GF-D8 (cell line): ENCODE measurements around the gene SUGCT.

Source experiments
- DNase-seq: peaks from one replicate; lab custom pipeline; 2025; lab: John Stamatoyannopoulos, UW

The SUGCT gene

DNA sequence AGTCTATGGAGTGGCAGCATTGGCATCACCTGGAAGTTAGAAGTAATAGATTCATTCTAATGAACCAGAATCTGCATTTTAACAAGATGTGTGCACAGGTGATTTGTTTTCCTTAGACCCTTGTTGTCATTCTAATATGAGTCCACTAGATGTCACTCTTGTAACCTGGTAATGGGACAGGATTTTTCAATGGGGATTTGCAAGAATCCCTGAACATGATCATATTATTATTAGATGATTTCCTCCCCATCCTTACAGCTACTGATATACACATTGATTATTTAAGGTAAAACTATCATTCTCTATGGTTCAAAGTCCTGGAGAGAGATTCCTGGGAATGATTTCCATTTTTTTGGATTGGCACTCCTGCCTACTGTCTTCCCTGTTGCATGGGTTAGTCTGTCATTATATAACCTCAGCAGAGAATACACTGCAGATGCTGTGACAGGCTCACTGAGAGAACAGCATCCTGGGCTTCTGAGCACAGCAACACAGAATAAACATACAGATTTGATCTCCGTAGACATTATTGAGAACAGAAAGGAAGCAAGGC, 194.9 kb downstream of the SUGCT start:
- DNase-seq: peak; percentile 29

DNA sequence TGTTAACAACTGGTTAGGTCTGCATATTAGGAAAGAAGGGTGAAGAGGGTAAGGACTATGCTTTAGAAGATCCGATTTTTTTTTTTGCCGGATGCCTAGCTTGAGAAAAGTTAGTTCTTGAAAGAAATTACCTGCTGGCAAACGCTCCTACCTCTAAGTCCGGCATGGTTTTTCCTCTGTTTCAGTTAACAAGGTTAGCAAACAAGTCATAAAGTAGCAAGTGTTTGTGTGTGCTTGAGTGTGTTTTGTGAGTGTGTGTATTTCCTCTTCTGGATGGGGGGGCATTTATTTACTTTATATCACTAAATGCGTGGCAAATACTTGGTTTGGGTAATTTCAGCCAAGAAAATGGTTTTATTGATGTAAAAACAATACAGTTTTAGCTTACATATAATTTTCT, 195.6 kb downstream of the SUGCT start:
- no peak for DNase-seq

DNA sequence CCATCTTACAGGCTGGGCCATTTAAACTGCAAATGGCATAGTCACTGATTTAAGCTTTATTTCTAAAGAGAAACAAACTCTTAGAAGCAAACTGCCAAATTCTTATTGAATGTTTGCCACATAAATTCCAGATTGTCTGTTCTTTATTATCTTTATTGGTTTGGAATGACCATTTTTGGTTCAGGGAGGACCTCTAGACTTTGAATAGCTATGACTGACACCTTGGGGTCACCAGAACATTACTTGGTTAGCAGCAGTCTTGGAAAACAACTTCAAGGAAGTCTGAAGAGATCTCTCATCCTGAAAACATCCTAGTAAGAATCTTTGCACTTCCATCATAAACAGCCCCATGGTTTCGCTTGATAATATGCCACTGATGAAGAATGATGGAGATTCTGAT, 197.1 kb downstream of the SUGCT start:
- DNase-seq: no peak

DNA sequence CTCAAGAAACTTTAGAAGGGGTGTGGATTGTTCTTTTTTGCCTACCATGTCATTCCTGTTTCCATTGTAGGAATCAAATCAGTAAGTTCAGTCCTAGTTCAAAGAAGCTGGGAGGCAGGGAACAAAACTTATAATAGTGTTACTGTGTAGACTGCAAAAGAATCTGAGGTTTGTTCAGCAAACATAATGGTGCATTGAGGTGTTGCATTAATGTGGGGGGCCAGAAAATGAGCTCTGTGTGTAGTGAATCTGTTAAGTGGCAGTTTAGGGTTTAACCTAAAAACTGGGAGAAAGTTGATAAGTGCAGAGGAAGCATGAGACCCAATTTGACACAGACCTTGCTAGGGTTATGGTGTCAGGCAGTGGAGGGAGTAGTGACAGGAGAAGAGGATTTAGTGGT, 197.7 kb downstream of the SUGCT start:
- no peak for DNase-seq

DNA sequence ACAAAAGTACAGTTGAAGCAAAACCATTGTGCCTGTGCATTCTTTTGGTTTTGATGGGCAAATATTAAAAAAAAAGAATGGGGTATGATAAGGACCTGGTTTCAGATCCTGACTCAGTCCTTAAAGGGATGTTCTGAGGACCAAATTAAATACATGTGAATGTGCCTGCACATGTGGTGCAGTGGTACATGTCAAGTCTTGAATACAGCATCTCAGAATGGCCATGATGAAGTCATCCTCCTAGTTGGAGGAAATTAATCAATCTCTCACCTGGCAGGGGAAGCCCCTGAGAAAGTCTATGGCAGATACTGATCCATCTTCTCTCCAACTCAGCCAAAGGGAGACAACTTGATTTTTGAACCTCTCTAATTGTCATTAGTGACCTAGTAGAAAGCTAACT, 207.0 kb downstream of the SUGCT start:
- DNase-seq: no peak

DNA sequence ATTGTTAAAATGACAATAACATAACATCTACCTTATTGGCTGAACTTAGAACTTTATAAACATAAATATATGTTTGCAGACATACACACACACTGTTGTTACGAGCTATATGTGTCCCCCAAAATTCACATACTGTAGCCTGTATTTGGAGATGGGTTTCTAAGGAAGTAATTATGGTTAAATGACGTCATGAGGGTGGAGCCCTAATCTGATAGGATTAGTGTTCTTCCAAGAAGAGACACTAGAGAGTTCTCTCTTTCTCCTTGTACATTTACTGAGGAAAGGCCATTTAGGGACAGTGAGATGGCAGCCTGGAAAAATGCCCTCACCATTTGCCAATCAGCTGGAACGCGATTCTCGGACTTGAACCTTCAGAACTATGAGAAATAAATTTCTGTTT, 211.7 kb downstream of the SUGCT start:
- DNase-seq: no peak

DNA sequence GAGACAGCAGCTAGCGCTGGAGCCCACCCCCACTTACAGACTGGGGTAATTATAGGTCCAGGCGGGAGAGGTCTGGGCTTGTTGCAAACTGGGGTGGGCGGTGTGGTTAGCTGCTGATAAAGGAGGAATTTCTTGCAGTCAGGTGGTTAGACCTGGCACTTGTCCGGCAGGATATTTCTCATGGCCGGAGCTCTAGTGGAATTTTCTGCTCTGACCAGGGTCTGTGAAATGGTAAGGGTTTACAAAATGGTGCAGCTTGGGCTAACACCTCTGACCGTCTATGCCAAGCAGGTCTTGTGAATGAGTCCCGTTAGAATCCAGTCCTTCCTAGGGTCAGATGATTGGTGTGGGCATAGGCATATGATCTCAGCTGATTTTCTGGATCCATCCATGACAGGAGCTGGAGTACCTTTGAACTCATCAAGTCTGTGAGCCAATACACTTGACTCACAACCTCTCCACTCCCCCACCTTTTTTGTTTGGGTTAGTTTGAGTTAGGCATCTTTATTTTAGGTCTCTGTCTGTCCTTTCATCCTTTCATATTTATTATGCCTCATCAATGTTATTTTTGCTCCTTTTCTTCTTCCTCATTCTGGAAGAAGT, 213.4 kb downstream of the SUGCT start:
- no peak for DNase-seq

DNA sequence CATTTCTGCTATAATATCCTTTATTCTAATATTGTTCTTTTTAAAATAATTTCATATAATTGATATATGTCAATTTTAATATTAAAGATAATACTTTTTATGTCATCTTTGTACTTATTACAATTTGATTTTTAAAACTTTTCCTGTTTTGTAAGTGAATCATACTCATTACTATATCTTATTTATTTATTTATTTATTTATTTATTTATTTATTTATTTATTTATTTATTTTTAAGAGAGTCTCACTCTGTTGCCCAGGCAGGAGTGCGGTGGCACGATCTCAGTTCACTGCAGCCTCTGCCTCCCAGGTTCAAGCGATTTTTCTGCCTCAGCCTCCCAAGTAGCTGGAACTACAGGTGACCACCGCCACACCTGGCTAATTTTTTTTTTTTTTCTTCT, 215.3 kb downstream of the SUGCT start:
- no peak for DNase-seq

DNA sequence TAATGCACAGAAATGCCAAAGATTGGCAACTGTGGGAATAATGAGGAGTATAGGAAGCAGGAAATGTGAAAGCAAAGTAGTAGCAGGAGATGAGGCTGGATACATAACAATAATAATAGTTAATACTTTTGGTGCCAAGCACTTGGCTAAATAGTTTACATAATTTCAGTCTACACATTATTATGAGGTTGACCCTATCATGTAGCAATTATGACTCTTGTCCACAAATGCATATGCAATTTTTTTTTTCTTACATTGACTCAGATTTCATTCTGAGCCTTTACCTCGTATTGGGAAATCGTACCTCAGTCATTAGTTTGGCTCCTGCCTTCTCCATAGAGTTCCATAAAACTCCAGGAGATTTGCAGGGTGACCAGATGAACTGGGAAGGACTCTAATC, 219.9 kb downstream of the SUGCT start:
- no peak for DNase-seq

DNA sequence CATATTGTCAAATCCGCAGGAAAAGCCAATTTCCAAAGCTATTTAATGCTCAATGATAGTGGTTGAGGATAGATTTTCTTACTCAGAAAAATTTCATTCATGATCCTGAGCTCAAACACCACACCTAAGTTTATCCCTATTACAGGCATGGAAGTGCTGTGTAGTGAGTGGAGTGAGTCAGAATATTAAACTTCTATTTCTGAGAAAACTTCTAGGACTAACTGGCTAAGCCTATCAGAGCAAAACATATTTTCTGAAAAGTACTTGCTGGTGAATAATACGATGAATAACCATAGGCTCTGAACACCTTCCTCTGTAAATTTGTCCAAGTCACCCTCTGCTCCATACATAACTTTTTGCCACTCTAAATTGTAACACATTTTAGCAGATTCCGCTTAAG, 221.5 kb downstream of the SUGCT start:
- no peak for DNase-seq

DNA sequence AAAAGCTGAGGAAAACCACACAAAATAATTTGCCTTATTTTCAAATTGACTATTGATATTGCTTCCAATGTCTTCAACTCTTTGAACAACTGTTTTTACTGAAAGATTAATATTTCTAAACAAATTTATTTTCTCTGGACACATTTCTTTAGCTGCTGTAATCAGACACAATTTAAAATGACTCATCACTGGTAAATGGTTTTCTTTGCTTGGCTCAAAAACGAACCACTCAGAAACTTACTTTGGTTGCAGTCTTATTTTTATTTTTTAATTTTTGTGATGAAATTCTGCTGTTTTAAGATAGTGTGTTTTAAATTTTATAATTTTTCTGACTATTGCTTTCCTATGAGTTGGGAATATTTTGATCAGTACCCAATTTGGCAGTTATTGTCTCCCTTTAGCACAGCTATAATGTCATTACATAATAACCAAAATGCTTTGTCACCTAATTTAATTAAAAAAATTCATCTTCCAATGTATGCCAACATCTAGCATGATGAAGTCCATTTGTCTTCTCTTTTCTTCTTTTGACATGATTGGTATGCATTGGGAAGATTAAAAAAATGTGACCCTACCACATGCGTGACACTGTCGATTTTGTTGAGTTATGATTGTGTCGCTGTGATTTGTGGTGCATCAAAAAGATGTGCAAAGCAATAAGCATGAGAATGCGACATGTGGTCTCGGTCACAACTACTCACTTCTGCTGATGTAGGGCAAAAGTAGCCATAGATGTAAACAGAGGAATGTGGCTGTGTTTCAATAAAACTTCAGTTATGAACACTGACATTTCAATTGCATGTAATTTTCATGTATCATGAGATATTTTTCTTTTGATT, 222.3 kb downstream of the SUGCT start:
- no peak for DNase-seq

DNA sequence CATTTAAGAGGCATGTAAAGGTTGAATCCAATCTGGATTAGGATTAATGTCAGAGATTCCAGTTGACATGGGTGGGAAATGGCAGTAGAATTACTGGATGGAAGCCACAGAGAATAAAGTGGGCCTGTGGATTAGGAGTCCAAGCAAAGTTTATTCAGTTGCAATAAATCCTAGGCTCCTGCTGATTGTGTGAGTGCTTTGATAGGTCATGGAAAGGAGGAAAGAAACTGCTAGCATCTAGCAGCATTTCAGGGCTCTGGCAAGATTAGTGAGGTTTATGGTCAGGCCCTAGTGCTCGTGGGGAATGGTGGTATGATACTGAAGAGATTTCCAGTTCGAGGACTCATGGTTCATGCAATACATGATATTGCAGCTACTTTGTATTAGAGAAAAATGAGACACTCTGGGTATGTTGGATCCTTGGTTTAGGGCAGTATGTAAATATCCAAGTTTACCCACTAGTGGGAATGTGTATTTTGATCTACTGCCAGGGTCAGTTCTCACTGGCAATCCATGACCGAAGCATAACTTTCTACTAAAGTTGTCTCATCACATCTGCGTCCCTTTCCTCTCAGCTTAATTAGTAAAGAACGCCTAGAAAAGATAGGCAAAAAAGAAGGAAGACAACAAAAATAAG, 235.0 kb downstream of the SUGCT start:
- DNase-seq: no peak

DNA sequence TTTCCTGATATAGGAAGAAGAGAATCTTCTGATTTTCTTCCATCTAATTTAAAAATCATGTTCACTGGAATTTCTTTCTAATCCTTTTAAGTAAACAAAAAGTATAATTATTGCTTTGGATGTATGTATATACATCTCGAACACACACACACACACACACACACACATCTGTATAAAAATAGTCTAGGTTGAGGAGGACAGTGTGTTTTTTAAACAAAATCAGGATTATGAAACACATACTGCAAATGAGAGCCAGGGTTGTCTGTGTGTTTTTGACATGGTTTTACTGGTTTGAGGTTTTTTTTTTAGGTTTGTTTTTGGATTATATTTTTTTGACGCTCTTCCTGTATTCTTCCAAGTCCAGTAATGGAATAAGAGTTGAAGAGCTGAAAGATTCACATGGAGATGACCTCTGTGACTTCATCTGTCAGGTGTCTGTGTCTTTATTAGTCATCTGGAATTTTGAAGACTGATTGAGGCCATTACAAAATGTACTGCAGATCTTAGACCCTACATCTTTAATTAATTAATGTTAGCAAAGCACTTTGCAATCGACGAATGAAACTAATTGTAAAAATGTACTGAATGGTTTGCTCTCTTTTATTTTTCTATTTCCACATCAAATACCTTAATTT, 237.1 kb downstream of the SUGCT start:
- no peak for DNase-seq

DNA sequence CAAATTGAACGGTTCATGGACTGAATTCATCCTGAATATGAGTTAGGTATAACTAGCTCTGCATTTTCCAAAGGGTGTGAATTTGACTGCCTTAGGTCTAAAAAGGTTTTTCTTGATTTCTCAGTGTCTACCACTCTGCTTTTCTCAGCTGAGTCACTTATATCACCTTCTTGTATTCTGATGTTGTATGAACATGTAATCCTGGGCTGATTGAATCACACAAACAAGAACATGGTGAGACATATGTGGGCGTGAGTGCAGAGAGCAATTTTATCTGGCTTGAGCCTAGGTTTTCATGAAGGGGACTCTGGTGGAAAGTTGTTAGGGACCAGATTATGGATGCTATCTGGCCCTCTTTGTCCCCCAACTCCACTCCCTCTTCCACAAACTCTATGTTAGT, 239.8 kb downstream of the SUGCT start:
- DNase-seq: no peak

DNA sequence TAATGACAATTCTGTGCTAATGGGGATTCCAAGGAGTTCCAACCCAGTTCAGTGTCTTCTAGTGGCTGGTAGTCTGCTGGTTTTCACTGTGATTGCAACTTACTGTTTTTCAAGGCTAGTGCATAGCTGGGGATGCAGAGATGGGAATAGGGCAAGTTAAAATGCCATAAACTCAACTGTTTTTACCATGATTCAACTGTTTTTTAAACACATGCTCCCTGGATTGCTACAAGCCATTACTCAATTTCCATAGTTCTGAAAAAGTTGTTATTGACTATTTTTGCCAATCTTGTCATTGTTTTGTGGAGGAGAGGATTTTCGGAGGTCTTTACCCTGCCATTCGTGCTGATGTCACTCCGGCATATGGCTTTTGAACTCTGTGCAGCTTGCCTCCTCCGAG, 245.3 kb downstream of the SUGCT start:
- no peak for DNase-seq

DNA sequence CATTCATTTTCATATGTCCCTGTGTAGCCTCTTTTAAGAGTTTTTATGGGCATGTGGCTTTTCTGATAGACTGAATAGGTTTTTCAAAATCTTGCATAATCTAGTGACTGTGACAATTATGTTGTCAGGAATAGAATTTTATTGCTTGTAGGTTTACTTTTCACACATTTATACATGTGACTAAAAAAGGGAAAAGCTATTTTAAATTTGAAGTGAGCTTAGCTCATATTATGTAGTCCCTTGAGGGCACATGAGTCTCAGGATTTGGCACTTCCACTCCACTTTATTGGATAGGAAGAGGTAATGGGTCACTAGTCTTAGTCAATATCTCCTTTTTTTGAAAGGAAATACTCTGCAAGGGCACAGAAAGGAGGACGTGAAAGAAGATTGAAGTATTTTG, 247.3 kb downstream of the SUGCT start:
- DNase-seq: no peak

DNA sequence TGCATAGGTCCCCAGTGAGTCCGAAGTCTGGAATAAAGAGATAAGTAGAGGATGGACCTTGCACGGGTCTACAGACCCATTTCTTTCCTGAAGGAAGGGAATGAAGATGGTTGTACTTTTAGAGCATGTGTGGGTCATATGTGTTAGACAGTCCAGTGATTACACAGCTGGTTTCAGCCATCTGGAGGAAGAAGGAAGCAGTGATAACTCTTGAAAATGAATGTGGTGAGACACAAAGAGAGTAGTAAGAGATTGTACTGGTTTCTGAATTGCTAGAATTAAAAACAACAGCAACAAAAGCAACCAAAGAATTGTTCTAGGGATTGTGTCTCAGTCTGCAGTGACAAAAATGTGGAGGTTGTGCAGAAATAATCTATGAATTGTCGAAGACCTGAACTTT, 258.9 kb downstream of the SUGCT start:
- no peak for DNase-seq

DNA sequence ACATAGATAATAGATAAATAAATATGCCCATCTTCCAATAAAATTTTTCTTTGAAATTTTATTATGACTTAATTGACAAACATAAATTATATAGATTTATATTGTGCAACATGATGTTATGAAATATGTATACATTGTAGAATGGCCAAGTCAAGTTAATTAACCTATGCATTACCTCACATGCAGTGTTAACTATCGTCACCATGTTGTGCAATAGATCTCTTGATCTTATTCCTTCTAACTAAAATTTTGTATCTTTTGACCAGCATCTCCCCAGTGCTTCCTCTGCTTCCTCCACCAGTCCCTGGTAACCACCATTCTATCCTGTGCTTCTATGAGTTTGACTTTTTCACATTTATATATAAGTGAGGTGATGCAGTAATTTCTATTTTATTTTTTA, 259.6 kb downstream of the SUGCT start:
- no peak for DNase-seq

DNA sequence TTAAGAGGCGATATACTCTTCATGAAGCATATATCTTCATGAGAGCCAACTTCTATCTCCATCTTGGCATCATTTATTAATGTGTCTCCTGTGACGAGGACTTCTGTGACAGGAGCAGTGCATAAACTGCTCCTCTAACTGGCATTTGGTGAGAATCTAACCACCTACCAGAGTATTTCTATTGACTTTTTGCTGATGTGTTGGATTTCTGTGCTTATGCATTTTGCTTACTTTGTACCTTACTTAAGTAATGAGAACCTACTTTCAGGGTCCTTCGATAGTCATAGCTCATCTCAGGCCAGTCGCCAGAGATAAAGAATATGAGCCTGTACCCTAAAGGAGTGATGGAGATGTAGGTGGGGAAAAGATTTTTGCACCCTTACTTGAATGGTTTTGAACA, 265.7 kb downstream of the SUGCT start:
- no peak for DNase-seq

DNA sequence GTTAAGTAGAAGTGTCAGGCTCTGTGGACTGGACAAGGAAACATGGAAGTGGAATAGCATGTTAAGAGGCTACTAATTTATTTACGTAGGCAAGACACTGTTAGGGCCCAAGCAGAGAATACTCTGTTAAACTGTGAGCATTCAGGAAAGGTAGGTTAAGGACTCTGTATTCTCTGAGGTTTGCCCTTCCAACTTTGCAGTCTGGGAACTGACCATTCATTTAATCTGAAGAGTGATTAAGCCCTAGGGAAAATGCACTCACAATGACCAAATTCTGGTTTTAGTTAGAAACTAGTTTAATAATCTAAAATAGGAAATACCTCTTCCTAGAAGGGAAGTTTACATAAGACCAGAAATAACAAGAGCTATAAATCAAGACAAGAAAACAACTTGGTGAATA, 266.6 kb downstream of the SUGCT start:
- DNase-seq: no peak

DNA sequence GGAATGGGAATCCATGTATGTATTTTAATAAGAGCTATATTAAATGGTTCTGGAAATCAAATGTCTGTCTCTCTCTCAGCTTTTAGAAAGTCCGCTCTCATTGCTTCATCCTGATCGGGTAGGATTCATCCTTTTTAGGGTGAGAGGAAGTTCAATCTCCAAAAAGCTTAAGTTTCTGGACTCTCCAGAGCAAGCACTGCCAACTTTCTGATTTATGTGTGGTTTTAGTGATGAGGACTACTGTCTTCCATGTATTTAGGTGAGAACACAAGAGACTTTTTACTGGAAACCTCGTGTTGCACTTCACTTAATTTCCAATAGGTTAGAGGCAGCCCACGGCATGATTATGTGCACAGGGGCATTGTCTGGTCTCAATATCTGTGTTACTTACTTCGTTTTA, 267.9 kb downstream of the SUGCT start:
- no peak for DNase-seq

DNA sequence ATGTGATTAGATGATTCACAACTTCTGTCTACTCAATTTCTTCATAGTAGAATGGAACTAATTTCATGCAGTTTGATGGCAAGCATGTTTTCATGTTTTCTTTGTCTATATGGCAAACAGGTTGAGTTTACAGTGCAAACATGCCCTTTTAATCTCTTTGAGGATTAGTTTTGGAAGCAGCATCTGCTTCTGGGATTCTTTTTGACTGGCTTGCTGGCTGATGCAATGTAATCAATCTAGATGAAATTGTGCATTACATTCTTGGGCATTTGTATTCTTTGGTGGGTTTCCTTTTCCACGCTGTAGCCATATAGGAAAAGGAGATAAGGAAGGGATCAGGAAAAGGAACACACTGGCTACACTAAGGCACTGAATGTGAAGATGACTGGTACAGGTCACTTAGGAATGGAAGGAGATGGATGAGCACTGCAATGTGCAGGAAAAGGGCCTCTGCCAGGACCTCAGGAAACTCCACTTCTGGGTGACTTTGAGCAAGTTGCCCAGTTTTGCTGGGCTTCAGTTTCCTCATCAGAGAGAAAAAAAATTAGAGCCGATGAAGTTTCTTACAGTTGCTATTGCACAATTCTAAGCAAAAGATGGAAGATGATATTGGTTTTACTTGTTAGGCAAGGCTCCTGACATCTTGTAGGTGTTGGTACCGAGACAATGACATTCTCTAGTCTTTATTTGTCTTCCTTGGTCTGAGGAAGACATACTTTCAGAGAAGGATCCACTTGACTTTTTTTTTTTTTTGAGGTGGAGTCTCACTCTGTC, 269.1 kb downstream of the SUGCT start:
- DNase-seq: no peak
